Measurements from ENCODE around the gene AKR1C1.
"Not testable (repeated sequence)": the region's sequence is repeated elsewhere in the genome, so short reads cannot be mapped to it uniquely, and the experiment has no call there.

The AKR1C1 gene

DNA sequence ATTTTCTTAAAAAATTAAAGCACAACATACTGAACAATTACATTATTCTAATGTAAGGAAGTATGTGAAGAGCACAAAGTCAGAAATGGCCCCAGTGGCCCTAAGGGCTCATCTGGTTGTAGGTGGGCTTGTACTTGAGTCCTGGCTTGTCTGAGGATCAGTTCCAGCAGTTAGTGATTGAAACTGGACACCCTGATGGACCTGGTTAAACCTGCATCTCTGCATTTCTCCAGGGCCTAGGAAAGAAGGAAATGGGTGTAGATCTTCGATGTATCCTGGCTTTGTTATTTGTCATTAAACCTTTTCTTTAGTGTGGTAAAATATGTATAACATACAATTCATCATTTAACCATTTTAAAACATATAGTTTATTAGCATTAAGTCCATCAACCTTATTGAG, 50.2 kb downstream of the AKR1C1 start:
- no peak for DNase-seq (ENCODE audit: low read depth, low spot score)
- POLR2A ChIA-PET: no interaction called here
- CTCF ChIA-PET: no interaction called here
- H3K4me3 ChIP-seq (ENCODE audit: low read depth, low read length): no peak overlapping the region
- TF ChIP-seq, protein P1, sequence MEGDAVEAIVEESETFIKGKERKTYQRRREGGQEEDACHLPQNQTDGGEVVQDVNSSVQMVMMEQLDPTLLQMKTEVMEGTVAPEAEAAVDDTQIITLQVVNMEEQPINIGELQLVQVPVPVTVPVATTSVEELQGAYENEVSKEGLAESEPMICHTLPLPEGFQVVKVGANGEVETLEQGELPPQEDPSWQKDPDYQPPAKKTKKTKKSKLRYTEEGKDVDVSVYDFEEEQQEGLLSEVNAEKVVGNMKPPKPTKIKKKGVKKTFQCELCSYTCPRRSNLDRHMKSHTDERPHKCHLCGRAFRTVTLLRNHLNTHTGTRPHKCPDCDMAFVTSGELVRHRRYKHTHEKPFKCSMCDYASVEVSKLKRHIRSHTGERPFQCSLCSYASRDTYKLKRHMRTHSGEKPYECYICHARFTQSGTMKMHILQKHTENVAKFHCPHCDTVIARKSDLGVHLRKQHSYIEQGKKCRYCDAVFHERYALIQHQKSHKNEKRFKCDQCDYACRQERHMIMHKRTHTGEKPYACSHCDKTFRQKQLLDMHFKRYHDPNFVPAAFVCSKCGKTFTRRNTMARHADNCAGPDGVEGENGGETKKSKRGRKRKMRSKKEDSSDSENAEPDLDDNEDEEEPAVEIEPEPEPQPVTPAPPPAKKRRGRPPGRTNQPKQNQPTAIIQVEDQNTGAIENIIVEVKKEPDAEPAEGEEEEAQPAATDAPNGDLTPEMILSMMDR (IDR thresholded peaks at IDR 0.05; ENCODE audit: insufficient read depth, low read length, missing control alignments): no peak

DNA sequence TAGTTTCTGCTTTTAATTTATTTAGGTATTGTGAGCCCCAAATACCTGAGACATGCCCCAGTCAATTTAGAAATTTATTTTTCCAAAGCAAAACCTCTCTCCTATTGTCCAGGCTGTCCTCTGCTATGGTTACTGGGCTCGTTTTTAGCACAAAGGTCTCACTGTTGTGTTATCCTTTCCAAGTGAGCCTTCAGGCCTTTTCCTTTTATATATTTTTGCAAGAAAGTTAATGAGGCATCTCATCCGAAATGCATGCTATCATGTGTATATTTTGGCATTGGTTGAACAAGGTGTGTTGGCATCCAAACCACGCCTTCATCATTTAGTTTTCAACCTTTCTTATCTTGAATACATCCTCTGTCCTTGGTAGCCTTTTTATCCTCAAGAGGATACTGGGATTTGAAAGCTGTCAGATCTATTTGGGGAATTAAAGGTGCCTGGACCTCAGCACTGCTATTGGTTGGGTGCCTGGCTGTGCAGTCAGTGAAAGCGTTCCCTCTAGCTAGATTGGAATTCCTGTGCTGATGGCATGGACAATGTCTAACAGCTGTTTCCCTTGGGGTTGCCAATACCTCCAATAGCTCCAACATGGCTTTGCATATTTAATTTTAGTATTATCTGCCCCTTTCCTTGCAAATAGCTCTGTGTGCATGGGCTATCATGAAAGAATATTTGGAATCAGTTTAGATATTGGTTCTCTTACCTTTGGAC, 51.1 kb downstream of the AKR1C1 start:
- H3K4me3 ChIP-seq (ENCODE audit: low read depth, low read length); CTCF ChIA-PET; POLR2A ChIA-PET; DNase-seq (ENCODE audit: low read depth, low spot score): not testable (repeated sequence)

DNA sequence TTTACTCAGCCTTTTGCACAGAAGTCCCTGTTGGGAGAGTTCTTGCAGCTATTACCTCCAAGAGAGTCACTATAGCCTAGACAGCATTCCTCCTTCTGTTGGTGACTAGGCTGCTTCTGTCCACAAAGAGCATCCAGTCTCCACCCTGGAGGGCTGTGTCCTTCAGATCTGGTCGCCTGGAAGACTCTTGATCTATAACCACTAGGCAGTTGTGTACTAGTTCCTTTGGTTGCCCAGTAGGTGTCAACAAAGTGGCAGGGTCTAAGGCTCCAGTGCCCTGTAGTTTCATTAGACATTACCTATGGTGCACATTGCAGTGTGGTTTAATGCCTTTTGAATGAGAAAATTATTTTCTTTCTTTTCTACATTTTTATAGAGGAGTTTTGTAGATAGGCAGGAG, 51.7 kb downstream of the AKR1C1 start:
- CTCF ChIA-PET: no interaction called here

DNA sequence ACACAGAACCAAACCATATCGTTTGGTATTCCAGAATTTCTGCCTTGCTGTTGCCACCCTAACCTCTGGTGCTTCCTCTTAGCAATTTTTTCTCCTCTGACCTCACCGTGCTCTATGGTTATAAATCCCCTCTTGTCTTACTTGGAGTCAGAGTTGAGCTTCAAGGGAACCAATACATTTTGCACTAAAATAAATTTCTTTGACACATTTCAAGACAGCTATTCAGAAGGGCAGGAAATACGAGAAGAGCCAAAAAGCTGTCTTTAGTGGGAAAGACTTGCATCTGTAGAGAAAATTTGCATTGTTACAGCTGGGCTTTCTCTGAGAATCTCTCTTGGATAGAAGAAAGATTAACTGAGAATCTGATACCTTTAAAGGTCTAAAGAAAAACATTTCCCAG, 54.9 kb downstream of the AKR1C1 start:
- no peak overlapping the region for H3K4me3 ChIP-seq (ENCODE audit: low read depth, low read length)
- POLR2A ChIA-PET: no interaction called here
- CTCF ChIA-PET: interaction anchor here (0.7 to 0.8 kb wide), 2 partner anchors 76 to 168 kb away, joined by 3 to 5 read pairs; partner anchors contain the start of gene AKR1C3
- TF ChIP-seq, protein P1 (IDR thresholded peaks at IDR 0.05; ENCODE audit: insufficient read depth, low read length, missing control alignments): no peak
- DNase-seq (ENCODE audit: low read depth, low spot score): no peak

More for the DNA sequence above, 51.7 kb downstream of the AKR1C1 start:
- POLR2A ChIA-PET: no interaction called here
- no peak for DNase-seq (ENCODE audit: low read depth, low spot score)
- H3K4me3 ChIP-seq (ENCODE audit: low read depth, low read length): no peak overlapping the region
- TF ChIP-seq, protein P1 (IDR thresholded peaks at IDR 0.05; ENCODE audit: insufficient read depth, low read length, missing control alignments): no peak

DNA sequence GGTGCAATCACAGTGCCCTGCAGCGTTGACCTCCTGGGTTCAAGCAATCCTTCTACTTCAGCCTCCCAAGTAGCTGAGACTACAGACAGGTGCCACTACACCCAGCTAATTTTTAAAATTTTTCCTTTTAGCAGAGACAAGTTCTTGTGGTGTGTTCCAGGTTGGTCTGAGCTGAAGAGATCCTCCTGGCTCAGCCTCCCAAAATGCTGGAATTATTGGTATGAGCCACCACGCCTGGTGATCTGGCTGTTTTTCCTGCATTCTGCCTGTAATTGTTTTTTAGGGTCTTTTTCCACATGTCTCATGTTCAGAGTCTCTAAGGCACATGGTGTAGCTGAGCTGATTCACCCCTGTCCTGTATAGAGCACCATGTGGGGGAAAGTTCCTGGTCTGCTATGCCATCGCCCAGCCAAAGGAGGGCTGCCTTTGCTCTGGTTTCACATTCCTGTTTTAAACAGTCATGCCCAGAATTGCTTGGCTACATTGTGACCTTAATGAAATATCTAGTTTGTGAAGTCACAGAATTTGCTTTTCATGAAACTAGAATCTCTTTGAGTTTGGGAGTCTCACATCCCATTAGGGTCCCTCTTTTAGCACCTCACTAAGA, 55.6 kb downstream of the AKR1C1 start:
- CTCF ChIA-PET: interaction anchor here (0.7 to 0.8 kb wide), 2 partner anchors 76 to 169 kb away, joined by 3 to 5 read pairs; partner anchors contain the start of gene AKR1C3
- POLR2A ChIA-PET; H3K4me3 ChIP-seq (ENCODE audit: low read depth, low read length): not testable (repeated sequence)
- TF ChIP-seq, protein P1 (IDR thresholded peaks at IDR 0.05; ENCODE audit: insufficient read depth, low read length, missing control alignments): peak; percentile 26
- DNase-seq (ENCODE audit: low read depth, low spot score): peak; percentile 19

DNA sequence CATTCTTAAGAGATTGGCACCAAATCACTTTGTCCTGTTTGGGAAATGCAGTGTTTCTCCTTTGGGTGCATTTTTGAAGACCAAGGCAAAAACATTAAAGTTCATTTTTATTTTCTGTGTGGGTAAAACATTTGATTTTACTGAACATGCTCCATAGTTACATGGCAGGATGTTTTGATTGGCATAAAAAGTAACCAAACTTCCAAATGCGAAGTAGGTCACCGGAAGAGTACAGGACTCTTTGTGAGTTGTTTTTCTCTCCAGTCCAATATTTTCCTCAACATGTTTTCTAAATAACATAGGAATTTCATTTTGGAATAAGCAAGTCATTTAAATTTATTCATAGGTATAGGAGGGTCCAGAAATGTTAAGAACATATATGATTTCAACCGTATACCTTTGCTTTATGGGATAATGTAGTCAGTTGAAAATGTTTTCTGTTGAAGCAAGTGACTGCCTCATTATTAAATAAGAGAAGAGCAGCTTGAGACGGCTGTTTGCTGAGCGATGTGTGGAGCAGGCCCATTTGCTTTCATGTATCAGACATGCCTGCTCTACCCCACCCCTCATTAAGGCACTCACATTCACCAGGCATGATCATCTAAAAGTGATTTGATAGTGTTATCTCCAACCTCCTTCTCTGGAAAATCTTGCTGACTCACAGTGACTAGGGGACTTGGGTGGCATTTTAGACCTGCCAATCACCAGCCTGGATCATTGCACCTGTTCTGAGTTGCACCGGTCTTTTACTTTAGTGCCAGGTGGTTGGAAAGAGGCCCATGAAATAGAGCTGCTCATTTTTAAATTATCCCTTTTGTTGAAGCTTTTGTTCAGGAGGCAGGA, 56.8 kb downstream of the AKR1C1 start:
- POLR2A ChIA-PET; DNase-seq (ENCODE audit: low read depth, low spot score); H3K4me3 ChIP-seq (ENCODE audit: low read depth, low read length): not testable (repeated sequence)
- CTCF ChIA-PET: interaction anchor here (1.4 kb wide), 1 partner anchor 170 kb away, joined by 3 read pairs; no protein-coding TSS in a partner anchor

DNA sequence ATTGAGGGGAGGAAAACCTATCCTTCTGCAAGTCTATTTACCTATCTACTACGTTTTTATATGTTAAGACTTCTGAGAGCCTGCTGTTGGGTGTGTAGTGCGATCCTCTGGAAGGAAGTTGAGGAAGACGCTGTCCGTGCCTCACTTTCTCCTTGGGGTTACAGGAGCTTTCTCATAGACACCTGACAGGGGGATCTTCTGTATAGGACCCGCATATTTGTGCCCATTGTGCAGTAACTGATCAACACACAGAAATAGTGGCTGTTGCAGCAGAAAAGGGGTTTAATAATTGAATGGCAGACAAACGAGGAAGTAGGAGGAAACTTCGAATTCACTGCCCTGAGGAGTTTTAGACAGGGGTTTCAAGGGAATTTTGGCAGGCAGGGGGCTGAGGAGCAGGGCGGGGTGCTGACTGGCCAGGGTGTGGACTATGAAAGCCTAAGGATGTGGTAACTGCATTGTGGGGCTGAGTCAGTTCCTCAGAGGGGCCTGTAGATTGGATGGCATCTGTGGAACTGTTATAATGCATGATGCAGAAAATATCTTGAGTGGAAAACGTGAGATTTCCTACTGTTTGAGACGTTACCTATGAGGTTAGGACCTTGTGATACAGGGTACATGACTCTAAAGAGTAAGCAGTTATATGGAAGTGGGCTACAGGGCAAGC, 58.5 kb downstream of the AKR1C1 start:
- POLR2A ChIA-PET; CTCF ChIA-PET; DNase-seq (ENCODE audit: low read depth, low spot score); H3K4me3 ChIP-seq (ENCODE audit: low read depth, low read length): not testable (repeated sequence)

Measured in AG04449 (cell line).